ENCODE data around the gene MRC2. TPM values are rescaled to one million over a fixed set of nuclear protein-coding genes. Genes with fewer than 3 reads are reported as not detected.

MRC2 gene
- total RNA-seq, 4 donors from 2014 or later = 51.9 to 117 (median 78.0) TPM

DNA sequence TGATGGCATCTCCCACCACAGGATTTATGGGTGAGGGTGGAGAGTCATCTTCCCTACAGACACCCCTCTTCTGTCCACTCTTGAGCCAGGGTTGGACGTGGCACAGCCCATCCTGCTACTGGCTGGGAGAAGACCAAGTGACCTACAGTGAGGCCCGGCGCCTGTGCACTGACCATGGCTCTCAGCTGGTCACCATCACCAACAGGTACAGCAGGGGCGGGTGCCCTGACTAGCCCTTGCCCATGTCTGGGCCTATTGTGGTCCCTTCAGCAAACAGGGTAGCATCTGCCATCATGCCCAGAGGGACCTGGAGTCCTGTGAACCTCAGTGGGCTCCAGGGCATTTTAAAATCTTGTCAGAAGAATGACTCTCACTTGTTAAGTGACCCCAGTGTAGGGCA lies 48.2 kb downstream of the MRC2 start:
- H3K9me3 ChIP-seq = no peaks in the 10 kb centered on the region
- H3K4me3 ChIP-seq = no peak overlapping the region
- no peak overlapping the region for H3K27ac ChIP-seq
- WGBS, 2 donors = 84 to 91% methylated on average over 4 of the region's 4 CpGs
- no peak for DNase-seq (ENCODE audit: low spot score in 2 of 2)
- peaks cover 0 to 14% (median 0%) of the 10 kb centered on the region in 4 donors for H3K4me1 ChIP-seq
- TF ChIP-seq POLR2A (IDR thresholded peaks at IDR 0.05) (no peak), EP300 (IDR thresholded peaks at IDR 0.05) (no peak)
- TF ChIP-seq, protein P1, sequence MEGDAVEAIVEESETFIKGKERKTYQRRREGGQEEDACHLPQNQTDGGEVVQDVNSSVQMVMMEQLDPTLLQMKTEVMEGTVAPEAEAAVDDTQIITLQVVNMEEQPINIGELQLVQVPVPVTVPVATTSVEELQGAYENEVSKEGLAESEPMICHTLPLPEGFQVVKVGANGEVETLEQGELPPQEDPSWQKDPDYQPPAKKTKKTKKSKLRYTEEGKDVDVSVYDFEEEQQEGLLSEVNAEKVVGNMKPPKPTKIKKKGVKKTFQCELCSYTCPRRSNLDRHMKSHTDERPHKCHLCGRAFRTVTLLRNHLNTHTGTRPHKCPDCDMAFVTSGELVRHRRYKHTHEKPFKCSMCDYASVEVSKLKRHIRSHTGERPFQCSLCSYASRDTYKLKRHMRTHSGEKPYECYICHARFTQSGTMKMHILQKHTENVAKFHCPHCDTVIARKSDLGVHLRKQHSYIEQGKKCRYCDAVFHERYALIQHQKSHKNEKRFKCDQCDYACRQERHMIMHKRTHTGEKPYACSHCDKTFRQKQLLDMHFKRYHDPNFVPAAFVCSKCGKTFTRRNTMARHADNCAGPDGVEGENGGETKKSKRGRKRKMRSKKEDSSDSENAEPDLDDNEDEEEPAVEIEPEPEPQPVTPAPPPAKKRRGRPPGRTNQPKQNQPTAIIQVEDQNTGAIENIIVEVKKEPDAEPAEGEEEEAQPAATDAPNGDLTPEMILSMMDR (IDR thresholded peaks at IDR 0.05) = no peak
- H3K36me3 ChIP-seq = peaks cover 0 to 14% (median 0%) of the 10 kb centered on the region in 3 donors
- no peaks in the 10 kb centered on the region for H3K27me3 ChIP-seq

DNA sequence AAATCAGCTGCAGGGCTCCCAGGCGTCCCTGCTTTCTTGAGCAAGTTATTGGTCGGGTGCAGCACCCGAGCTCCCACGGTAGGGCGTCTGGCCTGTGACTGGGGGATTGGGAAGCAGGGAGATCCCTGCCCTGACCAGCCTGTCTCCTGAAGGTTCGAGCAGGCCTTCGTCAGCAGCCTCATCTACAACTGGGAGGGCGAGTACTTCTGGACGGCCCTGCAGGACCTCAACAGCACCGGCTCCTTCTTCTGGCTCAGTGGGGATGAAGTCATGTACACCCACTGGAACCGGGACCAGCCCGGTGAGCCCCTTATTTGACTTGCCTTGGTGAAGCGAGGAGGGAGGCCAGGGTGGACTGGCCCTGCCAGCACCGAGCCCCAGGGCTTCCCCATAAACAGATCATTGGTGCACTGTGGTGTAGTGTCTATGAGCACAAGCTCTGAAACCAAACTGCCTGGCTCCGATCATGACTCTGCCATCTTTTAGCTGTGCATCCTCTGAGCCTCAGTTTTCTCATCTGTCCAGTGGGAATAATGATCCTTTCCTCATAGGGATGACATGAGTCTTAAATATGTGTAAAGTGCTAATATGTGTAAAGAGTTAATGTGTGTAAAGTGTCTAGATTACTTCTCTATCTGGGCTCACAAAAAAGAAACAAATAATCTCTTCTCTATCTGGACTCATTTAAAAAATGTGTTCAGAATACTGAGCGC lies 48.9 kb downstream of the MRC2 start:
- Histone ChIP-seq H3K9me3 (no peaks in the 10 kb centered on the region), H3K36me3 (peaks cover 0 to 20% (median 0%) of the 10 kb centered on the region in 3 donors), H3K27ac (no peak overlapping the region), H3K4me1 (peaks cover 0 to 14% (median 0%) of the 10 kb centered on the region in 4 donors), H3K27me3 (no peaks in the 10 kb centered on the region), H3K4me3 (no peak overlapping the region)
- DNase-seq (ENCODE audit: low spot score in 2 of 2) = no peak
- 83 to 89% methylated on average over 13 to 14 of the region's 16 CpGs for WGBS, 2 donors
- TF ChIP-seq EP300 (IDR thresholded peaks at IDR 0.05) = no peak
- TF ChIP-seq POLR2A (IDR thresholded peaks at IDR 0.05) = no peak
- TF ChIP-seq, protein P1 (IDR thresholded peaks at IDR 0.05) = no peak

DNA sequence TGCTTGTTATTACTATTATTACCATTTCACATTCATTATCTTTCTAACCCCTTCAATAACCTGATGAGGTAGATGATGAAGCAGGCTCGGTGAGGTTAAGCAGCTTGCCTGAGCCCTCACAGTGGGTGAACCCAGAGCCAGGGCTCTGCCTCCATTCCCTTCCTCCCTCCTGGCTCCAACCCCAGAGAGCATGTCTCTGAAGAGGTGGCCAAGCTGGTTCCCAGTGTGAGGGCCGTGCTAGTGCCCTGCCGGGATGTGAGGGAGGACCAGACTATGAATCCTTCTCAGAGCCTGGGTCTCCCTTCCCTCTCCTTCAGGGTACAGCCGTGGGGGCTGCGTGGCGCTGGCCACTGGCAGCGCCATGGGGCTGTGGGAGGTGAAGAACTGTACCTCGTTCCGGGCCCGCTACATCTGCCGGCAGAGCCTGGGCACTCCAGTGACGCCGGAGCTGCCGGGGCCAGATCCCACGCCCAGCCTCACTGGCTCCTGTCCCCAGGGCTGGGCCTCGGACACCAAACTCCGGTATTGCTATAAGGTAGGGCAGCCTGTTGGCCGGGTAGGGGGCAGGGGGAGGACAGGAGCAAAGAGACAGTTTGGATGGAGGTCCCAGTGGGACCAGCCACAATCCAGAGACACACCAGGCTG lies 49.6 kb downstream of the MRC2 start:
- no peak overlapping the region for H3K4me3 ChIP-seq
- DNase-seq (ENCODE audit: low spot score in 2 of 2) = no peak
- WGBS, 2 donors = 88 to 91% methylated on average over 9 to 12 of the region's 18 CpGs
- H3K27ac ChIP-seq = no peak overlapping the region
- no peak for TF ChIP-seq EP300 (IDR thresholded peaks at IDR 0.05)
- TF ChIP-seq POLR2A (IDR thresholded peaks at IDR 0.05) = no peak
- TF ChIP-seq, protein P1 (IDR thresholded peaks at IDR 0.05) = no peak
- peaks cover 0 to 9% (median 0%) of the 10 kb centered on the region in 4 donors for H3K4me1 ChIP-seq
- H3K9me3 ChIP-seq = no peaks in the 10 kb centered on the region
- H3K27me3 ChIP-seq = no peaks in the 10 kb centered on the region
- H3K36me3 ChIP-seq = peaks cover 0 to 26% (median 0%) of the 10 kb centered on the region in 3 donors

DNA sequence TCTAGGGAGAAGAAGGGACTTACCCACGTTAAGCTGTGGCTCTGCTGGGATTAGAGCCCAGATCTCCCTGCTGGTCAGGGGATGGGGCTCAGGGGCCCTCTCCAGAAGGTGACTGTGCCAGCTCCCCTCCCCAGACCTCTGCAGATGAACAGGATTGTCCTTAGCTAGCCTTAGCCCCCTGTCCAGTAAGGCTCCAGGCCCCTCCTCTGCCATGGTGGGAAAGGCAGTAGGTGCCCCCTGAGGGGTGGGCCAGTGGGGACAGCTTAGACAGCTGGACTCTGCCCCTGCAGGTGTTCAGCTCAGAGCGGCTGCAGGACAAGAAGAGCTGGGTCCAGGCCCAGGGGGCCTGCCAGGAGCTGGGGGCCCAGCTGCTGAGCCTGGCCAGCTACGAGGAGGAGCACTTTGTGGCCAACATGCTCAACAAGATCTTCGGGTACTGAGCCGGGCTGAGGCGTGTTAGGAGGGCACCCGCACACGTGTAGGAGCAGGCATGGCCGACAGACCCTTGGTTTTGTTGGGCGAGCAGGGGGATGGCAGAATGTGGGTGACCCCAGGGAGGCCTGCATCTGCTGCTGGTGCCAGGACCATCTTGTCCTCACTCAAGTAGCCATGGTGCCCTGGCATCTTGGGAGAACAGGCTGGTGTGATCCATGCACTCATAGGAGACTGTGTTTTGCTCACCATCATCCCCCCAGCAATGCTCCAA lies 50.9 kb downstream of the MRC2 start:
- Histone ChIP-seq H3K27ac (no peak overlapping the region), H3K27me3 (no peaks in the 10 kb centered on the region), H3K36me3 (peaks cover 0 to 30% (median 0%) of the 10 kb centered on the region in 3 donors), H3K9me3 (no peaks in the 10 kb centered on the region), H3K4me1 (peaks cover 0 to 9% (median 0%) of the 10 kb centered on the region in 4 donors), H3K4me3 (no peak overlapping the region)
- WGBS, 2 donors = 82 to 96% methylated on average over 7 to 9 of the region's 10 CpGs
- DNase-seq (ENCODE audit: low spot score in 2 of 2) = no peak
- TF ChIP-seq, protein P1 (IDR thresholded peaks at IDR 0.05) = no peak
- TF ChIP-seq EP300 (IDR thresholded peaks at IDR 0.05) = no peak
- no peak for TF ChIP-seq POLR2A (IDR thresholded peaks at IDR 0.05)

All from tibial nerve (tissue), 4 donors.